Measurements from ENCODE around the gene PTH.
A peak's percentile ranks its signal among the peaks of the same experiment; 100 is the strongest.

PTH gene

GRCh38 chr11:13495929-13496328 is at the start of gene PTH:
PTH (minus strand) TSS chr11:13495997; CDS start chr11:13492855, 3,142 bp downstream.
- DNase-seq, result no peak

GRCh38 chr11:13538044-13538443 is 42.2 kb upstream of the PTH start:
- no peak for DNase-seq

GRCh38 chr11:13535819-13536218 is 40.0 kb upstream of the PTH start:
- DNase-seq, result no peak

- no peak for DNase-seq
Measured at GRCh38 chr11:13534358-13534757, 38.6 kb upstream of the PTH start.

- DNase-seq, result no peak
Measured at GRCh38 chr11:13525257-13525656, 29.5 kb upstream of the PTH start.

- no peak for DNase-seq
Measured at GRCh38 chr11:13503393-13503792, 7.6 kb upstream of the PTH start.

- no peak for DNase-seq
Measured at GRCh38 chr11:13502492-13502891, 6.7 kb upstream of the PTH start.

GRCh38 chr11:13494051-13494450 is 1.7 kb downstream of the PTH start:
- DNase-seq, result no peak

GRCh38 chr11:13487661-13488030 is 8.2 kb downstream of the PTH start:
- DNase-seq, result no peak

GRCh38 chr11:13486926-13487660 is 8.7 kb downstream of the PTH start:
- peak; percentile 48 to 50 for DNase-seq

- no peak for DNase-seq
Measured at GRCh38 chr11:13480198-13480597, 15.6 kb downstream of the PTH start.

- DNase-seq, result no peak
Measured at GRCh38 chr11:13479688-13480087, 16.1 kb downstream of the PTH start.

- DNase-seq, result no peak
Measured at GRCh38 chr11:13475091-13475490, 20.7 kb downstream of the PTH start.

GRCh38 chr11:13473013-13473722 is 22.6 kb downstream of the PTH start:
- DNase-seq, result no peak

- DNase-seq, result no peak
Measured at GRCh38 chr11:13468750-13469149, 27.0 kb downstream of the PTH start.

GRCh38 chr11:13465909-13466371 is 29.9 kb downstream of the PTH start:
- no peak for DNase-seq

- no peak for DNase-seq
Measured at GRCh38 chr11:13463779-13464290, 32.0 kb downstream of the PTH start.

- DNase-seq, result peak; percentile 85 to 90
Measured at GRCh38 chr11:13462901-13463778, 32.7 kb downstream of the PTH start, which contains the start of gene BTBD10. BTBD10 (minus strand) TSS chr11:13463222; CDS start chr11:13445124, 18,098 bp downstream.

- peak; percentile 38 to 42 for DNase-seq
Measured at GRCh38 chr11:13462311-13462900, 33.4 kb downstream of the PTH start.

- DNase-seq, result no peak
Measured at GRCh38 chr11:13461291-13461690, 34.5 kb downstream of the PTH start.

GRCh38 chr11:13450832-13451397 is 44.9 kb downstream of the PTH start:
- no peak for DNase-seq

GRCh38 chr11:13449522-13449921 is 46.3 kb downstream of the PTH start:
- no peak for DNase-seq

Measured in activated CD4-positive, alpha-beta T cell treated with anti-CD3 and anti-CD28 coated beads, Interleukin-2, amount 50 U/mL, for 4 hours (primary cell).